PC-9 (cell line): Measurements from ENCODE around the gene RALGPS1. TPM values are rescaled to one million over a fixed set of nuclear protein-coding genes. Genes with fewer than 3 reads are reported as not detected.

Source experiments
- BruUV-seq: library from RNA; stranded (reverse); fragments of 400-500 nt; replicated peaks from 2 replicates; lab custom pipeline; 2021; lab: Mats Ljungman, UMichigan
- CTCF ChIA-PET: fragments of 300-600 bp; sonication (Branson Sonifier 250); formaldehyde crosslinking; loops from one replicate; lab custom pipeline; 2022; ENCODE audit warnings: antibody characterized with exemption; lab: Charles Lee
- POLR2A ChIA-PET: fragments of 300-600 bp; sonication (Branson Sonifier 250); formaldehyde crosslinking; loops from one replicate; lab custom pipeline; 2022; ENCODE audit warnings: antibody characterized with exemption; ENCODE audit not compliant: unreplicated experiment; lab: Charles Lee
- DNase-seq, 2 experiments: peaks; one replicate each; pipeline versions ENCODE4 v3.0.0 to v3.0.0-alpha.2; 2015 to 2022; ENCODE audit warnings: mixed read lengths in 1 of 2
- H2AFZ ChIP-seq: fragments of 200-600 bp; sonication (generic); 2 replicates; pipeline ENCODE4 v1.8.1; 2017; ENCODE audit warnings: antibody characterized with exemption
- H3F3A ChIP-seq: fragments of 200-600 bp; sonication (generic); 2 replicates; pipeline ENCODE4 v1.8.1; 2017; ENCODE audit warnings: antibody characterized with exemption, mild to moderate bottlenecking, low read depth; ENCODE audit not compliant: insufficient read depth
- H3K27ac ChIP-seq: fragments of 200-600 bp; sonication (generic); 2 replicates; pipeline ENCODE4 v1.6.1; 2016; ENCODE audit warnings: mixed run types
- H3K27me3 ChIP-seq: fragments of 200-600 bp; sonication (generic); 2 replicates; pipeline ENCODE4 v1.6.1; 2016; ENCODE audit warnings: low read depth, mixed run types; ENCODE audit not compliant: insufficient read depth
- H3K36me3 ChIP-seq: fragments of 200-600 bp; sonication (generic); 2 replicates; pipeline ENCODE4 v1.6.1; 2016; ENCODE audit warnings: low read depth, mixed run types
- H3K4me1 ChIP-seq: fragments of 200-600 bp; sonication (generic); replicated peaks from 2 replicates; pipeline ENCODE4 v1.6.1; 2016; ENCODE audit warnings: mixed run types; ENCODE audit not compliant: insufficient read depth
- H3K4me2 ChIP-seq: fragments of 200-600 bp; sonication (generic); 2 replicates; pipeline ENCODE4 v1.6.1; 2017; ENCODE audit warnings: mixed run types
- H3K4me3 ChIP-seq: fragments of 200-600 bp; sonication (generic); 2 replicates; pipeline ENCODE4 v1.6.1; 2016; ENCODE audit warnings: mixed run types
- H3K79me2 ChIP-seq: fragments of 200-600 bp; sonication (generic); 2 replicates; pipeline ENCODE4 v1.6.1; 2017; ENCODE audit warnings: low read depth, mixed run types
- H3K9me2 ChIP-seq: fragments of 200-600 bp; sonication (generic); 2 replicates; pipeline ENCODE4 v1.8.1; 2017; ENCODE audit warnings: mild to moderate bottlenecking; ENCODE audit not compliant: insufficient read depth
- H3K9me3 ChIP-seq: fragments of 200-600 bp; sonication (generic); 2 replicates; pipeline ENCODE4 v1.8.1; 2016; ENCODE audit warnings: low read depth; ENCODE audit not compliant: insufficient read depth
- H4K20me1 ChIP-seq: fragments of 200-600 bp; sonication (generic); 2 replicates; pipeline ENCODE4 v1.8.1; 2017; ENCODE audit not compliant: insufficient read depth
- CTCF ChIP-seq: fragments of 200-600 bp; sonication (generic); conservative IDR thresholded peaks from 2 replicates; pipeline ENCODE4 v1.6.1; 2017; ENCODE audit warnings: mixed run types, antibody characterized with exemption, mild to moderate bottlenecking, moderate library complexity
- EZH2 ChIP-seq: fragments of 200-600 bp; sonication (generic); IDR thresholded peaks from 2 replicates; pipeline ENCODE4 v1.8.0; 2017; ENCODE audit warnings: antibody characterized with exemption, low read depth
- intact Hi-C: fragments of 100-400 bp; cut with micrococcal nuclease; formaldehyde crosslinking; loops from one replicate; pipeline ENCODE4 v1.10.0; 2022; ENCODE audit not compliant: unreplicated experiment
- total RNA-seq: library from RNA; stranded (reverse); gene quantifications from 2 replicates; pipeline ENCODE4 v1.2.3, GENCODE V29; 2021

RALGPS1 gene
- total RNA-seq, 1 experiment from 2014 or later: 23.3 TPM

GRCh38 chr9:127066060-127066850 lies 151.7 kb downstream of the RALGPS1 start:
- H3K4me1 ChIP-seq: peaks cover 50% of the 10 kb centered on the region
- peaks cover 40% of the 10 kb centered on the region for H3F3A ChIP-seq
- intact Hi-C loops: no loop called here
- H3K79me2 ChIP-seq: no peaks in the 10 kb centered on the region
- no peak overlapping the region for H2AFZ ChIP-seq
- no peaks in the 10 kb centered on the region for H3K9me2 ChIP-seq
- DNase-seq: no peak
- no TSS peak for BruUV-seq
- CTCF ChIA-PET: interaction anchor here (0.5 to 1.4 kb wide), 2 partner anchors 17 to 33 kb away, joined by 3 to 4 read pairs; no protein-coding TSS in a partner anchor
- H3K27me3 ChIP-seq: no peaks in the 10 kb centered on the region
- no peak for TF ChIP-seq EZH2
- no peak for TF ChIP-seq CTCF
- H4K20me1 ChIP-seq: no peaks in the 10 kb centered on the region
- POLR2A ChIA-PET: interaction anchor here (0.6 to 0.7 kb wide), 2 partner anchors 25 to 132 kb away, joined by 3 to 6 read pairs; no protein-coding TSS in a partner anchor
- H3K4me3 ChIP-seq: no peak overlapping the region
- peak overlapping the region; percentile 94 for H3K27ac ChIP-seq
- H3K36me3 ChIP-seq: peaks cover 6% of the 10 kb centered on the region; the same call in 1 of the 2 replicates
- H3K4me2 ChIP-seq: peak overlapping the region; percentile 62
- 0 out of 2 replicates have a peak, but pooled peaks cover 2% of the 10 kb centered on the region for H3K9me3 ChIP-seq

- H3K27me3 ChIP-seq: no peaks in the 10 kb centered on the region
- peak overlapping the region; percentile 62 for H3K4me2 ChIP-seq
- no peaks in the 10 kb centered on the region for H3K9me2 ChIP-seq
- peak overlapping the region; percentile 94 for H3K27ac ChIP-seq
- CTCF ChIA-PET: interaction anchor here (1.4 kb wide), 1 partner anchor 18 kb away, joined by 4 read pairs; no protein-coding TSS in a partner anchor
- peaks cover 40% of the 10 kb centered on the region for H3F3A ChIP-seq
- H4K20me1 ChIP-seq: no peaks in the 10 kb centered on the region
- BruUV-seq: no TSS peak
- no peak for TF ChIP-seq CTCF
- TF ChIP-seq EZH2: no peak
- intact Hi-C loops: no loop called here
- POLR2A ChIA-PET: interaction anchor here (0.6 to 0.7 kb wide), 3 partner anchors 24 to 132 kb away, joined by 3 to 6 read pairs (median 3); no protein-coding TSS in a partner anchor
- peaks cover 8% of the 10 kb centered on the region; the same call in 1 of the 2 replicates for H3K36me3 ChIP-seq
- 0 out of 2 replicates have a peak, but pooled peaks cover 5% of the 10 kb centered on the region for H3K9me3 ChIP-seq
- DNase-seq: peak in 1 of 2 experiments; percentile 91
- no peak overlapping the region for H2AFZ ChIP-seq
- no peaks in the 10 kb centered on the region for H3K79me2 ChIP-seq
- peaks cover 55% of the 10 kb centered on the region for H3K4me1 ChIP-seq
- no peak overlapping the region for H3K4me3 ChIP-seq
Measured at GRCh38 chr9:127066851-127067136, 152.2 kb downstream of the RALGPS1 start.

GRCh38 chr9:127067603-127068220 lies 153.1 kb downstream of the RALGPS1 start:
- Histone ChIP-seq H3K9me3 (0 out of 2 replicates have a peak, but pooled peaks cover 9% of the 10 kb centered on the region), H3K9me2 (no peaks in the 10 kb centered on the region)
- CTCF ChIA-PET: interaction anchor here (0.7 kb wide), 1 partner anchor 44 kb away, joined by 3 read pairs; no protein-coding TSS in a partner anchor

More at GRCh38 chr9:127067603-127068220, 153.1 kb downstream of the RALGPS1 start:
- BruUV-seq: no TSS peak
- Histone ChIP-seq H4K20me1 (no peaks in the 10 kb centered on the region), H3K27ac (peak overlapping the region; percentile 94), H3K36me3 (peaks cover 8% of the 10 kb centered on the region; the same call in 1 of the 2 replicates), H3K27me3 (no peaks in the 10 kb centered on the region), H3K79me2 (no peaks in the 10 kb centered on the region), H3K4me3 (no peak overlapping the region), H2AFZ (peak overlapping the region; percentile 63), H3F3A (peaks cover 40% of the 10 kb centered on the region), H3K4me1 (peaks cover 56% of the 10 kb centered on the region), H3K4me2 (peak overlapping the region; percentile 62)
- POLR2A ChIA-PET: interaction anchor here (0.7 kb wide), 1 partner anchor 161 kb away, joined by 6 read pairs; no protein-coding TSS in a partner anchor
- TF ChIP-seq CTCF (no peak), EZH2 (no peak)
- DNase-seq: peak; percentile 86 to 99
- intact Hi-C loops: loop anchor here (1.0 kb wide), 2 partner anchors 82 to 120 kb away; no protein-coding TSS in a partner anchor
